Skeletal muscle tissue (tissue), 4 donors: ENCODE data around the gene TRPV4. TPM values are rescaled to one million over a fixed set of nuclear protein-coding genes. Genes with fewer than 3 reads are reported as not detected.

Experiments
- H3K27ac ChIP-seq: one replicate; pipeline ENCODE4 v1.7.0; 2013; ENCODE audit warnings: mild to moderate bottlenecking, low read depth, low read length, inconsistent platforms
- H3K27me3 ChIP-seq, 3 donors: one replicate each; pipeline ENCODE4 v1.7.0; 2013; ENCODE audit warnings: low read length in 3 of 3; ENCODE audit not compliant: control insufficient read depth in 3 of 3, insufficient read depth in 3 of 3
- H3K36me3 ChIP-seq, 3 donors: one replicate each; pipeline ENCODE4 v1.7.0; 2013; ENCODE audit warnings: low read length in 3 of 3; ENCODE audit not compliant: control insufficient read depth in 3 of 3, insufficient read depth in 3 of 3
- H3K4me1 ChIP-seq, 3 donors: one replicate each; pipeline ENCODE4 v1.7.0; 2013; ENCODE audit warnings: low read length in 3 of 3, mild to moderate bottlenecking in 3 of 3; ENCODE audit not compliant: control insufficient read depth in 3 of 3, insufficient read depth in 3 of 3
- H3K4me3 ChIP-seq, 3 donors: one replicate each; pipeline ENCODE4 v1.7.0; 2013; ENCODE audit warnings: low read length in 3 of 3
- H3K9ac ChIP-seq, 3 donors: one replicate each; pipeline ENCODE4 v1.7.0; 2013; ENCODE audit warnings: low read length in 3 of 3, mild to moderate bottlenecking in 3 of 3, moderate library complexity in 2 of 3, low read depth in 1 of 3
- H3K9me3 ChIP-seq, 3 donors: one replicate each; pipeline ENCODE4 v1.7.0; 2013; ENCODE audit warnings: low read length in 3 of 3; ENCODE audit not compliant: control insufficient read depth in 3 of 3
- total RNA-seq: library from RNA; depleted of rRNA; stranded (reverse); fragments of >200 nt; gene quantifications from one replicate; pipeline ENCODE4 v1.2.3, GENCODE V29; 2014
- donor health status: Osteomylitis.

The TRPV4 gene
- 0.52 TPM for total RNA-seq

DNA sequence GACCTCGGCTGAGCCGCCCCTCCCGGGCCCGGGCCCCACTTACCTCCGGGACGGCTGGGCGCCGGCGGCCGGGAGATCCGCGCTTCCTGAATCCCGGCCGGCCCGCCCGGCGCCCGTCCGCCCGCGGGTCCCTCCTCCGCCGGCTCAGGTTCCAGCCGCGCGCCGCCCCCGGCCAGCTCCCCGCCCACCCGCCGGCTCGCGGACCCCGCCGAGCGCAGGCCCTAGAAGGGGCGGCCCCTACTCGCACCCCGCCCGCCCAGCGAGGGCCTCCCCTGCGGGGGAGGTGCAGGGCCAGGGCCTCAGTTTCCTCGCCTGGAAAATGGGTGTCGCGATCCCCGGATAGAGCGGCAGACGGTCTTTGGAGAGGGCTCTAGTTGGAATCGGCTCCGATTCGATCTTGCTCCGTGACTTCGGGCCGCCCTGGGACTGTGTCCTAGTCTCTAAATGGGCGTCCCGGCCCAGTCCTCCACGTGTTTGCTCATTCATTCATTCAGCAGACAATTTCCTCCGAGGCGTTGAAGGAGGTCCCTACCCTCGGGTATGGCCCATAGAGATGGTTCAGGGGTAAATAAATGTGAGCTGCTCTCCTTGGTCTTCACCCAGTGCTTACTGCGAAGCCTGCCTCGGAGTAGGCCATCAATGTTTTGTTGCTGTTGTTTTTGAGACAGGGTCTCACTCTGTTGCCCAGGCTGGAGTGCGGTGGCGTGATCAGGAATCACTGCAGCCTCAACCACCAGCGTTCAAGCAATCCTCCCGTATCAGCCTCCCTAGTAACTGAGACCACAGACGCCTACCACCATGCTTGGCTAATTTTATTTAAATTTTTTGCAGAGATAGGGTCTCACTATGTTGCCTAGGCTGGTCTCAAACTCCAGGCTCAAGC lies at the start of gene TRPV4:
Gene TRPV4 (minus strand): TSS at position 92 of the 883 bp plus-strand sequence. CDS start 18,602 bp downstream, outside the sequence.
- Histone ChIP-seq H3K36me3 (no peaks in the 10 kb centered on the region), H3K27me3 (peaks cover 19 to 37% (median 21%) of the 10 kb centered on the region in 3 donors), H3K4me3 (peak within 1 kb of the TSS in 2 of 3 donors; percentile 14 to 38), H3K9ac (no peak within 1 kb of the TSS), H3K27ac (no peak within 1 kb of the TSS), H3K4me1 (no peaks in the 10 kb centered on the region), H3K9me3 (no peaks in the 10 kb centered on the region)

GRCh38 chr12:109881752-109882151 lies 48.6 kb upstream of the TRPV4 start:
- Histone ChIP-seq H3K36me3 (no peaks in the 10 kb centered on the region), H3K9me3 (no peaks in the 10 kb centered on the region), H3K27me3 (no peaks in the 10 kb centered on the region), H3K4me3 (no peak overlapping the region), H3K4me1 (peaks cover 20 to 26% (median 23%) of the 10 kb centered on the region in 3 donors), H3K27ac (no peak overlapping the region), H3K9ac (no peak overlapping the region)

DNA sequence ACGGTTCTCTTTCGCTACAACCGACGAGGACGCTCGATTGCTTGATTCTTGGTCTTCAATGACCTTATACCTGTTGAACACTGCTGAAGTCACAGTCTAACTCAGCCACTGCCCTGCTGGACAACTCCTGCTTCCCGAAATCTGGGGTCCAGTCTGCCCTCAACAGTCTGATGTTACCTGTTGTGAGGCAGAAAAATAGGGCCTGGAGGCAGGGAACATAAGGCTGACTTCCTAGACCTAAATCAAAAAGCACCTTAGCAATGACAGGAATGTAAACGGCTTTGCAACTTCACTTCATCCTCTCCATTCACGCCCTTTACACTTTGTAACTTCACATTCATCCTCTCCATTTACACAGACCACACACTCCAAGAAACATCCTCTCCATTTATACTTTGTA lies 47.7 kb upstream of the TRPV4 start:
- Histone ChIP-seq H3K27ac (no peak overlapping the region), H3K9me3 (no peaks in the 10 kb centered on the region), H3K36me3 (no peaks in the 10 kb centered on the region), H3K4me3 (peak overlapping the region; percentile 63 to 78 (median 77)), H3K27me3 (no peaks in the 10 kb centered on the region), H3K4me1 (peaks cover 20 to 26% (median 23%) of the 10 kb centered on the region in 3 donors), H3K9ac (peak overlapping the region; percentile 28 to 80 (median 75))

DNA sequence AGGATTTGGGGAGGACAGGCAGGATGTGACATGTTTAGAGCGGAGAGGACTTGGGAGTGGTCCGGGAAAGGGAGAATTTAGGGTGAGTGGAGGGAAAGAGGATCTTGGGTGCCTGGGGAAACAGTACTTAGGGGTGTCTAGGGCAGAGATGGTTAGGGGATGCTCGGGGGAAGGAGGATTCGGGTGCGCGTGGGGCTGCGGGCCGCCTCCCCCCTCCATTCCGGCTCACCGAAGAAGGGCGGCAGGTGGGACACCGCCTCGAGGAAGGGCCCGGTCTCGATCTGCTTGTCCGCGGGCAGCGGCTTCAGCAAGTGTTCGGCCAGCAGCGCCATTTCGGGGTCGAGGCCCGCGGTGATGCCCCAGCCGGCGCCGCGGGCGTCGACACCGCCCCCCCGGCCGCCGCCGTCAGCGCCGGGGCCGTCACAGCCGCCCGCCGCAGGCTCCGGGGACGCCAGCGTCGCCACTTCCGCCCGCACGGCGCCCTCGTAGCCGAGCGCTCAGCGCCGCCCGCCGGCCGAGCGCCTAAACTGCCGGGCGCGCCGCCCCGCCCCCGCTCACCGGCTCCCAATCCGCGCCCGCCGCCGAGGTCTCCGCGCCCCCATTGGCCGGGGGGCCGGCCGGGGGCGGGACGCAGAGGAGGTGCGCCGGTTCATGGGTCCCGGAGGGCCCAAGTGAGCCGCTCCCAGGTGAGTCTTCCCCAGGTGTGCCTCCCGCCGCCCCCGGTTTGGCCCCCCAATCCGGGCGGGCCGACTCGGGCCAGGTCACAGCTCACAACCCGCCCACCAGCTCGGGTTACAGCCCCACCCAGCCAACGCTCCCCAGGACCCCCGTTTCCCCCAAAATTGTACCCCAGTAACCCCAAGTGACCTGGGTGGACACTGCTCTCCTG lies 47.1 kb upstream of the TRPV4 start, which contains the start of gene GLTP:
Gene GLTP (minus strand): TSS at position 499 of the 889 bp plus-strand sequence. CDS start 167 bp downstream, at position 332.
- Histone ChIP-seq H3K27me3 (no peaks in the 10 kb centered on the region), H3K9me3 (no peaks in the 10 kb centered on the region), H3K36me3 (no peaks in the 10 kb centered on the region)

GRCh38 chr12:109879351-109880042 lies 46.3 kb upstream of the TRPV4 start:
- peak overlapping the region; percentile 39 for H3K27ac ChIP-seq
- peak overlapping the region; percentile 85 to 95 (median 91) for H3K9ac ChIP-seq
- H3K36me3 ChIP-seq, result no peaks in the 10 kb centered on the region
- H3K4me3 ChIP-seq, result peak overlapping the region; percentile 81 to 96 (median 96)
- H3K9me3 ChIP-seq, result no peaks in the 10 kb centered on the region
- peaks cover 20 to 26% (median 23%) of the 10 kb centered on the region in 3 donors for H3K4me1 ChIP-seq
- no peaks in the 10 kb centered on the region for H3K27me3 ChIP-seq

More for the DNA sequence above, 47.1 kb upstream of the TRPV4 start, which contains the start of gene GLTP:
- H3K4me1 ChIP-seq, result peaks cover 20 to 26% (median 23%) of the 10 kb centered on the region in 3 donors
- H3K9ac ChIP-seq, result peak within 1 kb of the TSS; percentile 85 to 95 (median 91)
- H3K4me3 ChIP-seq, result peak within 1 kb of the TSS; percentile 81 to 96 (median 96)
- peak within 1 kb of the TSS; percentile 39 for H3K27ac ChIP-seq

DNA sequence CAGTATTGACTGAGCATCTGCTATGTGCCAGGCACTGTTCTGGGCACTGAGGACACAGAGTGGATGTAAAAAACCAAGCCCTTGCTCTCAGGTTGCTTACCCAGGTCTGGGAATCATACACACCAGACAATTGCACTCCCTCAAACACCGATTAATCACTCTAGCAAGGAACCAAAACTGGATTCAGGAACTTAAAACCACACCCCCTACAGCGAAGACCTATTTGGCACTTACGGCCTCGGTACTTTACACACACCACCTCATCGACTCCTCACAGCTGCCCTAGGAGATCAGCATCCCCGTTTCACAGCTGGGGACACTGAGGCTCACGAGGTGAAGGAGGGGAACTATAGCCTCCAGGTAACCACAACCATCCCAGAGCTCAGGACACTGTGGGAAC lies 45.6 kb upstream of the TRPV4 start:
- Histone ChIP-seq H3K27me3 (no peaks in the 10 kb centered on the region), H3K27ac (no peak overlapping the region), H3K4me3 (peak overlapping the region; percentile 81 to 96 (median 96)), H3K4me1 (peaks cover 20 to 26% (median 23%) of the 10 kb centered on the region in 3 donors), H3K9me3 (no peaks in the 10 kb centered on the region), H3K36me3 (no peaks in the 10 kb centered on the region), H3K9ac (peak overlapping the region; percentile 85 to 95 (median 91))

DNA sequence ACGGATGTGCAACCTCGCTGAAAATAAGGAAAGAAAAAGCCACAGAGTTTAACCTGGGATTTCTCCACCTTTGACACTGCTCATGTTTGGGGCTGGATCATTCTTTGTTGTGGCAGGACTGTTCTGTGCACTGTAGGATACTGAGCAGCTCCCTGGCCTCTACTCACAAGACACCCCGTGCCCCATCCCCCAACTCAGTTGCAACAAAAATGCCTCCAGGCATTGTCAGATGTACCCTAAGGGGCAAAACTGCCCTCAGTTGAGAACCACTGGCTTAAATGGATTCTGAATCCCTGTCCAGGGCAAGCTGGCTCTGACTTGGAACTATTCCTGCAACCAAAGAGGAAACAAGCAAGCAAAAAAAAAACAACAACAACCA lies 45.0 kb upstream of the TRPV4 start:
- peak overlapping the region in 1 of 3 donors; percentile 18 for H3K9ac ChIP-seq
- H3K9me3 ChIP-seq, result no peaks in the 10 kb centered on the region
- no peak overlapping the region for H3K27ac ChIP-seq
- no peaks in the 10 kb centered on the region for H3K36me3 ChIP-seq
- H3K4me3 ChIP-seq, result no peak overlapping the region
- H3K4me1 ChIP-seq, result peaks cover 20 to 26% (median 23%) of the 10 kb centered on the region in 3 donors
- no peaks in the 10 kb centered on the region for H3K27me3 ChIP-seq

GRCh38 chr12:109877504-109878246 lies 44.5 kb upstream of the TRPV4 start:
- H3K9me3 ChIP-seq, result no peaks in the 10 kb centered on the region
- H3K27me3 ChIP-seq, result no peaks in the 10 kb centered on the region
- H3K4me1 ChIP-seq, result peaks cover 20 to 26% (median 23%) of the 10 kb centered on the region in 3 donors
- H3K36me3 ChIP-seq, result no peaks in the 10 kb centered on the region
- H3K4me3 ChIP-seq, result no peak overlapping the region
- H3K27ac ChIP-seq, result no peak overlapping the region
- H3K9ac ChIP-seq, result peak overlapping the region in 1 of 3 donors; percentile 18

DNA sequence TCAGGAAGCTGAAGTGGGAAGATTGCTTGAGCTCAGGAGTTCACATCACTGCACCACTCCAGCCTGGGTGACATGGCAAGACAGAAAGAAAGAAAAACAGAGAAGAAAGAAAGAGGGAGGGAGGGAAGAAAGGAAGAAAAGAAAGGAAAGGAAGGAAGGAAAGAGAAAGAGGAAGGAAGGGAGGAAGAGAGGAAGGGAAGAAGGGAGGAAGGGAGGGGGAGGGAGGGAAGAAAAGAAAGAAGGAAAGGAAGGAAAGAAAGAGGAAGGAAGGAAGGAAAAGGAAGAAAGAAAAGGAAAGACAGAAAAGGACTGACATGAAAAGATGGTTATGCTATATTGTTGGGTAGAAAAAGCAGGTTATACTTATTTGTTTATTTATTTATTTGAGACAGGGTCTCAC lies 43.2 kb upstream of the TRPV4 start:
- Histone ChIP-seq H3K9ac (no peak overlapping the region), H3K4me3 (no peak overlapping the region), H3K27ac (no peak overlapping the region), H3K4me1 (peaks cover 23 to 26% (median 24%) of the 10 kb centered on the region in 3 donors), H3K9me3 (no peaks in the 10 kb centered on the region), H3K36me3 (peaks cover 0 to 6% (median 2%) of the 10 kb centered on the region in 3 donors), H3K27me3 (no peaks in the 10 kb centered on the region)
